ENCODE data around the gene ACOT8. TPM values are rescaled to one million over a fixed set of nuclear protein-coding genes. Genes with fewer than 3 reads are reported as not detected.
A peak's percentile ranks its signal among the peaks of the same experiment; 100 is the strongest.

Gene ACOT8
- total RNA-seq, 1 experiment from 2014 or later = 33.4 TPM

DNA sequence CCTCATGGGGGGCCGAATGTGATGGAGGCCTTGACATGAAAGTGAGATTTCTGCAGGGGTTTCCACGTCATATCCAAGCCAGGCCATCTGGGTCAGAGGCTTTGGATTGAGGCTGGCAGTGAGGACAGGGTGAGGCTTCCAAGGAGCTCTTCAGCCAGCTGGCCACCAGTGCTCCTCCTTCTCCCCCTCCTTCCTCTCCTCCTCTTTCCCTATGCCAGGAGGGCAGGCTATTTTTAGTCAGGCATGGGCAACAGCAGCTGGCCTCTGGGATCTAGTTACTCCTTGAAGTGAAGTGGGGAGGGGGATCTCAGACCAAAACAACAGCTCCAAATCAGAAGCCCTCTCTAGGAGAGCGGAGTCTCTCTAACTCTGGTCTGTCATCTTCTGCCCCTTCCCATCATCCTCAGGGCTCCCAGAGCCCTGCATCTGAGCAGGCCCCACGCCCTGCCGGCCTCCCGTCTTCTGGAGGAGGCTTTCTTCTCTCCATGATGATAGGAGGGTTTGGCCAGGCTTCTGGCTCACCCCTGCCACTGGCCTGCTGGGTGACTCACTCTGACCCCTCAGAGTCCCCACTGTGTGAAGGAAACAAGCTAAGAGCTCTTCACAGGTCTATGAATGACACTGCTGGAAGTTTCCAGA is 30.7 kb downstream of the ACOT8 start:
- H3K4me2 ChIP-seq = no peak overlapping the region
- DNase-seq = no peak
- H3K9me2 ChIP-seq (ENCODE audit: insufficient read depth) = no peaks in the 10 kb centered on the region
- POLR2A ChIA-PET (ENCODE audit: unreplicated experiment) = interaction anchor here (0.5 to 0.7 kb wide), 2 partner anchors 40 to 41 kb away, joined by 3 to 11 read pairs; no protein-coding TSS in a partner anchor
- no peaks in the 10 kb centered on the region for H4K20me1 ChIP-seq (ENCODE audit: insufficient read depth)
- no peaks in the 10 kb centered on the region for H3K9me3 ChIP-seq (ENCODE audit: insufficient read depth, low read depth)
- no peak overlapping the region for H2AFZ ChIP-seq
- H3K27me3 ChIP-seq (ENCODE audit: insufficient read depth, low read depth) = no peaks in the 10 kb centered on the region
- peaks cover 21% of the 10 kb centered on the region; the same call in 1 of the 2 replicates for H3F3A ChIP-seq (ENCODE audit: insufficient read depth, low read depth)
- H3K4me1 ChIP-seq (replicated peaks; ENCODE audit: insufficient read depth) = peaks cover 16% of the 10 kb centered on the region
- H3K27ac ChIP-seq = no peak overlapping the region
- no peak overlapping the region for H3K4me3 ChIP-seq
- intact Hi-C loops (cut with micrococcal nuclease; ENCODE audit: unreplicated experiment) = no loop called here
- CTCF ChIA-PET = no interaction called here
- H3K79me2 ChIP-seq (ENCODE audit: low read depth) = no peaks in the 10 kb centered on the region
- no peak for TF ChIP-seq EZH2 (IDR thresholded peaks at IDR 0.05; ENCODE audit: low read depth)
- TF ChIP-seq, protein P1, sequence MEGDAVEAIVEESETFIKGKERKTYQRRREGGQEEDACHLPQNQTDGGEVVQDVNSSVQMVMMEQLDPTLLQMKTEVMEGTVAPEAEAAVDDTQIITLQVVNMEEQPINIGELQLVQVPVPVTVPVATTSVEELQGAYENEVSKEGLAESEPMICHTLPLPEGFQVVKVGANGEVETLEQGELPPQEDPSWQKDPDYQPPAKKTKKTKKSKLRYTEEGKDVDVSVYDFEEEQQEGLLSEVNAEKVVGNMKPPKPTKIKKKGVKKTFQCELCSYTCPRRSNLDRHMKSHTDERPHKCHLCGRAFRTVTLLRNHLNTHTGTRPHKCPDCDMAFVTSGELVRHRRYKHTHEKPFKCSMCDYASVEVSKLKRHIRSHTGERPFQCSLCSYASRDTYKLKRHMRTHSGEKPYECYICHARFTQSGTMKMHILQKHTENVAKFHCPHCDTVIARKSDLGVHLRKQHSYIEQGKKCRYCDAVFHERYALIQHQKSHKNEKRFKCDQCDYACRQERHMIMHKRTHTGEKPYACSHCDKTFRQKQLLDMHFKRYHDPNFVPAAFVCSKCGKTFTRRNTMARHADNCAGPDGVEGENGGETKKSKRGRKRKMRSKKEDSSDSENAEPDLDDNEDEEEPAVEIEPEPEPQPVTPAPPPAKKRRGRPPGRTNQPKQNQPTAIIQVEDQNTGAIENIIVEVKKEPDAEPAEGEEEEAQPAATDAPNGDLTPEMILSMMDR (conservative IDR thresholded peaks at IDR 0.05) = no peak
- BruUV-seq (replicated peaks) = no TSS peak
- no peaks in the 10 kb centered on the region for H3K36me3 ChIP-seq (ENCODE audit: low read depth)

DNA sequence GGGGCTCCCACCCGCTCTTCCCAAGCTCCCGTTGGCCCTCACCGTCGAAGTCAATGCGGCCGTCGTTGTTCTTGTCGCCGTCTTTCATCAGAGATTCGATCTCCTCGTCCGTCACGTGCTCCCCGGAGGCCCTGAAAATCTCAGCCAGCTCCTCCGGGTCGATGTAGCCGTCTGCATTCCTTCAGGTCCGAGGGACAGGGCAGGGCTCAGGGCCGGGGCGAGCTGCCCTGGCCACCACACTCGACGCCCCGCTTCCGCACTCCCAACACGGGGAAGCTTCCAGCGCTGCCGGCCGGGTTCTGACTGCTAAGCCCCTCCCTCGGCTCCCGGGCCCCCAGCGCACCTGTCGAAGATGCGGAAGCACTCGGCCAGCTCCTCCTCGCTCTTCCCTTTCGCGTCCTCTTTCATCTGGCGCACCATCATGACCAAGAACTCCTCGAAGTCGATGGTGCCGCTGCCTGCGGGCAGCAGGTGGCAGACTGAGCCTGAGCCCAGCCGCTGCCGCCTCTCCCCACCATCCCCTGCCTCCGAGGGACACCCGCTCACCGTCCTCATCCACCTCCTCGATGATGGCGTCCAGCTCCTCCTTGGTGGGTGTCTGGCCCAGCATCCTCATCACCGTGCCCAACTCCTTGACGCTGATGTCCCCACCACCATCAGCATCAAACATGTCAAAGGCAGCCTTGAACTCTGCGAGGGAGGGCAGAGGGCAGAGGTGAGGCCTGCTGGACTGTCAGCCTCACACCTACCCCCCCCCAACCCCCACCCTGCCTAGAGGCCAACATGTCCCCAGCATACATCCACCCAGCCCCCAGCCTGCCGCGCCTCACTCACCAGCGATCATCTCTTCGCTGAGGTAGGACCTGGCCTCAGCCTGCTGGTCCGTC is 33.0 kb downstream of the ACOT8 start:
- no peaks in the 10 kb centered on the region for H3K9me3 ChIP-seq (ENCODE audit: insufficient read depth, low read depth)
- ChIA-PET CTCF (no interaction called here), POLR2A (ENCODE audit: unreplicated experiment) (interaction anchor here (0.5 kb wide), 1 partner anchor 387 kb away, joined by 4 read pairs; no protein-coding TSS in a partner anchor)
- TF ChIP-seq EZH2 (IDR thresholded peaks at IDR 0.05; ENCODE audit: low read depth) = no peak
- TF ChIP-seq, protein P1 (conservative IDR thresholded peaks at IDR 0.05) = 0 out of 2 replicates have a peak, but pooled peaks have one; percentile 17
- no peaks in the 10 kb centered on the region for H3K79me2 ChIP-seq (ENCODE audit: low read depth)
- peak; percentile 20 to 25 for DNase-seq
- no peak overlapping the region for H3K4me3 ChIP-seq
- intact Hi-C loops (cut with micrococcal nuclease; ENCODE audit: unreplicated experiment) = no loop called here
- H3K36me3 ChIP-seq (ENCODE audit: low read depth) = no peaks in the 10 kb centered on the region
- H3K4me1 ChIP-seq (replicated peaks; ENCODE audit: insufficient read depth) = peaks cover 16% of the 10 kb centered on the region
- H4K20me1 ChIP-seq (ENCODE audit: insufficient read depth) = no peaks in the 10 kb centered on the region
- H3K4me2 ChIP-seq = no peak overlapping the region
- H2AFZ ChIP-seq = no peak overlapping the region
- H3F3A ChIP-seq (ENCODE audit: insufficient read depth, low read depth) = peaks cover 28% of the 10 kb centered on the region; the same call in 1 of the 2 replicates
- no peak overlapping the region for H3K27ac ChIP-seq
- BruUV-seq (replicated peaks) = no TSS peak
- H3K9me2 ChIP-seq (ENCODE audit: insufficient read depth) = no peaks in the 10 kb centered on the region
- H3K27me3 ChIP-seq (ENCODE audit: insufficient read depth, low read depth) = no peaks in the 10 kb centered on the region

DNA sequence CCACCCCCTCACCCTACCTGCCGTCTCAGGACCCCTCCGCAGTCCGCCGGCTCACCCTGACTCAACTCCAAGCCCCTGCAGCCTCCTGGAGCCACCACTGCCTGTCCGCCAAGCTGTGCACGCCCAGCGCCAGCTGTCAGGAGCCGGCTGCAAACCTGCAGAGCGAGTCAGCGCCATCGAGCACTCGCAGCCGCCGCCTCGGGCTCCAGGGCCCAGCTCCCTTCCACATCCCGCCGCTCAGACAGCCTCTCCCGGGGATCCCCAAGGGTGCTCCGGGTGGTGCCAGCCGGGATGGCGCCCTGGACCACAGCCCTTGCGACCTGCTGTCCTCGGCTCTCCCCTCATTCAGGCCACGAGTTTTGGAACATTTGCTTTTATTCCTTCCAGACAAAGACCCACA is 34.3 kb downstream of the ACOT8 start:
- no peak overlapping the region for H2AFZ ChIP-seq
- ChIA-PET CTCF (no interaction called here), POLR2A (ENCODE audit: unreplicated experiment) (interaction anchor here (0.5 to 0.7 kb wide), 2 partner anchors 27 to 135 kb away, joined by 3 to 4 read pairs; no protein-coding TSS in a partner anchor)
- no TSS peak for BruUV-seq (replicated peaks)
- H4K20me1 ChIP-seq (ENCODE audit: insufficient read depth) = no peaks in the 10 kb centered on the region
- peaks cover 42% of the 10 kb centered on the region for H3F3A ChIP-seq (ENCODE audit: insufficient read depth, low read depth)
- intact Hi-C loops (cut with micrococcal nuclease; ENCODE audit: unreplicated experiment) = no loop called here
- no peaks in the 10 kb centered on the region for H3K79me2 ChIP-seq (ENCODE audit: low read depth)
- peaks cover 27% of the 10 kb centered on the region for H3K4me1 ChIP-seq (replicated peaks; ENCODE audit: insufficient read depth)
- DNase-seq = peak; percentile 67 to 68
- H3K4me3 ChIP-seq = no peak overlapping the region; the same call in 1 of the 2 replicates
- no peak overlapping the region for H3K27ac ChIP-seq
- H3K36me3 ChIP-seq (ENCODE audit: low read depth) = no peaks in the 10 kb centered on the region
- no peaks in the 10 kb centered on the region for H3K9me2 ChIP-seq (ENCODE audit: insufficient read depth)
- H3K9me3 ChIP-seq (ENCODE audit: insufficient read depth, low read depth) = no peaks in the 10 kb centered on the region
- H3K27me3 ChIP-seq (ENCODE audit: insufficient read depth, low read depth) = no peaks in the 10 kb centered on the region
- peak overlapping the region; percentile 76 for H3K4me2 ChIP-seq
- TF ChIP-seq EZH2 (IDR thresholded peaks at IDR 0.05; ENCODE audit: low read depth) = no peak
- TF ChIP-seq, protein P1 (conservative IDR thresholded peaks at IDR 0.05) = no peak

Measured in PC-9 (cell line).